Uterus (tissue), 4 donors: ENCODE data around the gene KRT1. TPM values are rescaled to one million over a fixed set of nuclear protein-coding genes. Genes with fewer than 3 reads are reported as not detected.

Experiments
- DNase-seq, 2 donors: peaks; one replicate each; pipeline ENCODE4 v3.0.0-alpha.2; 2019 to 2020
- H3K27ac ChIP-seq, 2 donors: fragments of 200-600 bp; sonication (generic); 1 replicate in 1 of 2; 2 replicates in 1 of 2; pipeline ENCODE4 v1.5.1; 2016 to 2018
- H3K27me3 ChIP-seq, 2 donors: fragments of 200-600 bp; sonication (generic); one replicate each; pipeline ENCODE4 v1.5.1; 2018 to 2019; ENCODE audit warnings: control low read depth in 1 of 2
- H3K36me3 ChIP-seq, 2 donors: fragments of 200-600 bp; sonication (generic); one replicate each; pipeline ENCODE4 v1.5.1; 2019; ENCODE audit warnings: control low read depth in 1 of 2
- H3K4me1 ChIP-seq, 2 donors: fragments of 200-600 bp; sonication (generic); one replicate each; pipeline ENCODE4 v1.5.1; 2018 to 2019; ENCODE audit warnings: control low read depth in 1 of 2
- H3K4me3 ChIP-seq, 2 donors: fragments of 200-600 bp; sonication (generic); 1 replicate in 1 of 2; 2 replicates in 1 of 2; pipeline ENCODE4 v1.5.1; 2018 to 2019; ENCODE audit warnings: mild to moderate bottlenecking in 1 of 2
- H3K9me3 ChIP-seq, 2 donors: fragments of 200-600 bp; sonication (generic); one replicate each; pipeline ENCODE4 v1.5.1; 2019; ENCODE audit warnings: control low read depth in 1 of 2
- POLR2A ChIP-seq, 2 donors: fragments of 450-650 bp; IDR thresholded peaks; one replicate each; pipeline ENCODE4 v1.6.1; 2016; ENCODE audit warnings: antibody characterized with exemption in 2 of 2, mild to moderate bottlenecking in 1 of 2, moderate library complexity in 1 of 2
- intact Hi-C: fragments of 100-400 bp; cut with DNase I; formaldehyde crosslinking; loops from one replicate; pipeline ENCODE4 v1.15.1; 2023; ENCODE audit warnings: low total_unique reads
- total RNA-seq, 4 donors: library from RNA; depleted of rRNA in 3 of 4; stranded (reverse); fragments of >200 nt in 3 of 4; gene quantifications; one replicate each; pipeline versions ENCODE4 v1.1.0 to v1.2.4, GENCODE V29; 2014 to 2023
- TF ChIP-seq, protein P1 (sequence below), 4 experiments: fragments of 200-600 bp in 2 of 4; fragments of 450-650 bp in 2 of 4; sonication (generic) in 2 of 4; IDR thresholded peaks; one replicate each; pipeline ENCODE4 v1.5.1; 2016 to 2019; ENCODE audit warnings: antibody characterized with exemption in 4 of 4, mild to moderate bottlenecking in 2 of 4, moderate library complexity in 1 of 4
- donor health status: DM: yes; HTN: yes; CAD: no.

KRT1 gene
- total RNA-seq, 4 donors from 2014 or later, result 0.88 to 1.5 TPM; not detected in 2

GRCh38 chr12:52630599-52631200 is 49.5 kb downstream of the KRT1 start:
- no peaks in the 10 kb centered on the region for H3K4me1 ChIP-seq
- H3K4me3 ChIP-seq, result no peak overlapping the region
- no peaks in the 10 kb centered on the region for H3K9me3 ChIP-seq
- TF ChIP-seq POLR2A (IDR thresholded peaks at IDR 0.05), result no peak
- TF ChIP-seq, protein P1, sequence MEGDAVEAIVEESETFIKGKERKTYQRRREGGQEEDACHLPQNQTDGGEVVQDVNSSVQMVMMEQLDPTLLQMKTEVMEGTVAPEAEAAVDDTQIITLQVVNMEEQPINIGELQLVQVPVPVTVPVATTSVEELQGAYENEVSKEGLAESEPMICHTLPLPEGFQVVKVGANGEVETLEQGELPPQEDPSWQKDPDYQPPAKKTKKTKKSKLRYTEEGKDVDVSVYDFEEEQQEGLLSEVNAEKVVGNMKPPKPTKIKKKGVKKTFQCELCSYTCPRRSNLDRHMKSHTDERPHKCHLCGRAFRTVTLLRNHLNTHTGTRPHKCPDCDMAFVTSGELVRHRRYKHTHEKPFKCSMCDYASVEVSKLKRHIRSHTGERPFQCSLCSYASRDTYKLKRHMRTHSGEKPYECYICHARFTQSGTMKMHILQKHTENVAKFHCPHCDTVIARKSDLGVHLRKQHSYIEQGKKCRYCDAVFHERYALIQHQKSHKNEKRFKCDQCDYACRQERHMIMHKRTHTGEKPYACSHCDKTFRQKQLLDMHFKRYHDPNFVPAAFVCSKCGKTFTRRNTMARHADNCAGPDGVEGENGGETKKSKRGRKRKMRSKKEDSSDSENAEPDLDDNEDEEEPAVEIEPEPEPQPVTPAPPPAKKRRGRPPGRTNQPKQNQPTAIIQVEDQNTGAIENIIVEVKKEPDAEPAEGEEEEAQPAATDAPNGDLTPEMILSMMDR (IDR thresholded peaks at IDR 0.05), result no peak
- H3K36me3 ChIP-seq, result no peaks in the 10 kb centered on the region
- intact Hi-C loops, result no loop called here
- H3K27me3 ChIP-seq, result no peaks in the 10 kb centered on the region
- DNase-seq, result no peak
- H3K27ac ChIP-seq, result no peak overlapping the region

- TF ChIP-seq, protein P1 (IDR thresholded peaks at IDR 0.05), result no peak
- no peak for TF ChIP-seq POLR2A (IDR thresholded peaks at IDR 0.05)
- Histone ChIP-seq H3K27me3 (no peaks in the 10 kb centered on the region), H3K4me1 (no peaks in the 10 kb centered on the region), H3K9me3 (no peaks in the 10 kb centered on the region), H3K4me3 (no peak overlapping the region), H3K36me3 (no peaks in the 10 kb centered on the region), H3K27ac (no peak overlapping the region)
- intact Hi-C loops, result no loop called here
- DNase-seq, result no peak
Observed at GRCh38 chr12:52630008-52630500, 50.2 kb downstream of the KRT1 start.

GRCh38 chr12:52629281-52630007 is 50.8 kb downstream of the KRT1 start:
- TF ChIP-seq POLR2A (IDR thresholded peaks at IDR 0.05), result no peak
- TF ChIP-seq, protein P1 (IDR thresholded peaks at IDR 0.05), result no peak
- Histone ChIP-seq H3K9me3 (no peaks in the 10 kb centered on the region), H3K36me3 (no peaks in the 10 kb centered on the region), H3K27me3 (no peaks in the 10 kb centered on the region), H3K27ac (no peak overlapping the region), H3K4me1 (no peaks in the 10 kb centered on the region), H3K4me3 (no peak overlapping the region)
- intact Hi-C loops, result no loop called here
- DNase-seq, result no peak

DNA sequence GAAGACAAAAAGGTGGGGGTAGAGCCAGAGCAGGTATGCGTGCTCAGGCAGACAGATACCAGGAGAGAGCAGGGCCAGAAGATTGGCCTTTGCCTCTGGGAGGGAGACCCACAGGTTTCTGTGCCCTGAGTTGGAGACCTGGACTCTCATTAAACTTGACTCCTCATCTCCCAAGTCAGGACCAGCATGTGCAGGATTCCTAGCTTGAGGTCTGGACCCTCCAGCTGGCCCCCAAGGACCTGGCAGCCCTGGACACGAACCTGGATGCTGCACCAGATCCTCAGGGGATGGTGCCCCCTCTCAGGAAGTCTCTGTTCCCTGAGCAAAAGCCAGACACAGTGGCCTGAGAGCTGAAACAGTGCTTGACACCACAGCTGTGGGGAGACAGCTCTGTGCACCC is 51.4 kb downstream of the KRT1 start:
- TF ChIP-seq, protein P1 (IDR thresholded peaks at IDR 0.05), result no peak
- no peak for TF ChIP-seq POLR2A (IDR thresholded peaks at IDR 0.05)
- Histone ChIP-seq H3K4me1 (no peaks in the 10 kb centered on the region), H3K9me3 (no peaks in the 10 kb centered on the region), H3K36me3 (no peaks in the 10 kb centered on the region), H3K27me3 (no peaks in the 10 kb centered on the region), H3K4me3 (no peak overlapping the region), H3K27ac (no peak overlapping the region)
- no peak for DNase-seq
- intact Hi-C loops, result no loop called here

DNA sequence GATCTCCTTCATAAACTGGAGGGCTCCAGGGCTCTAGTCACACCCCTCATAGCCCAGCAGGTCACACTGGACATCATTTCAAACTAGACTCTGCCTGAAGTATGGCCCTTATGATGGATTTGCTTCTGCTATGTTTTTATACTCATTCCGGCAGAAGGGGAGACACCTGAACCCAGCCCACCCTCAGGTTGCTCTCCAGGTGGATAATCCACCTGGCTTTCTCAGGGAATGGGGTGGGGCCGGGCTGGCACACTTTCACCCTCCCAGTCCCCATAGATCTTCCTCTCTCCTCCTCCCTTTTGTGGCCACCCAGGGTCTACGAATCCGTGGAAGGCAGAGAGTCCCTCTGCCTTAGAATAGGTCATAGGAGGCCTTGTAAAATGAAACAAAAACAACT is 52.1 kb downstream of the KRT1 start:
- H3K4me3 ChIP-seq, result no peak overlapping the region
- DNase-seq, result no peak
- TF ChIP-seq, protein P1 (IDR thresholded peaks at IDR 0.05), result no peak
- no peak for TF ChIP-seq POLR2A (IDR thresholded peaks at IDR 0.05)

More for the DNA sequence above, 52.1 kb downstream of the KRT1 start:
- H3K36me3 ChIP-seq, result no peaks in the 10 kb centered on the region
- no peak overlapping the region for H3K27ac ChIP-seq
- no peaks in the 10 kb centered on the region for H3K9me3 ChIP-seq
- no peaks in the 10 kb centered on the region for H3K4me1 ChIP-seq
- H3K27me3 ChIP-seq, result no peaks in the 10 kb centered on the region
- intact Hi-C loops, result no loop called here
